RPMI8226 (cell line): ENCODE results near the gene NDUFAB1.
"Not testable (repeated sequence)": the region's sequence is repeated elsewhere in the genome, so short reads cannot be mapped to it uniquely, and the experiment has no call there.

Experiments used
- DNase-seq: peaks from one replicate; pipeline ENCODE4 v3.0.0-alpha.2; 2015

The NDUFAB1 gene

GRCh38 chr16:23549938-23550337, 46.2 kb downstream of the NDUFAB1 start:
- DNase-seq: no peak

GRCh38 chr16:23544436-23544835, 51.7 kb downstream of the NDUFAB1 start:
- no peak for DNase-seq

GRCh38 chr16:23540817-23541178, 55.3 kb downstream of the NDUFAB1 start:
- DNase-seq: not testable (repeated sequence)

GRCh38 chr16:23539984-23540816, 55.9 kb downstream of the NDUFAB1 start:
- DNase-seq: no peak

GRCh38 chr16:23538919-23539278, 57.2 kb downstream of the NDUFAB1 start:
- DNase-seq: no peak

- no peak for DNase-seq
Observed at GRCh38 chr16:23537390-23537789, 58.7 kb downstream of the NDUFAB1 start.

GRCh38 chr16:23535901-23536300, 60.2 kb downstream of the NDUFAB1 start:
- DNase-seq: no peak

- DNase-seq: no peak
Observed at GRCh38 chr16:23534868-23535860, 61.0 kb downstream of the NDUFAB1 start.

- DNase-seq: no peak
Observed at GRCh38 chr16:23532448-23532847, 63.7 kb downstream of the NDUFAB1 start.
